Astrocyte of the spinal cord (primary cell): Measurements from ENCODE around the gene MSI2.

Experiments used
- DNase-seq: peaks from one replicate; pipeline ENCODE4 v3.0.0; 2011; ENCODE audit warnings: low read depth, low spot score
- H3K4me3 ChIP-seq: 2 replicates; pipeline ENCODE4 v1.5.1; 2011; ENCODE audit warnings: low read depth, mild to moderate bottlenecking, low read length, moderate library complexity
- in situ Hi-C: cut with HindIII; loops from 2 replicates; pipeline ENCODE4 v1.10.0; 2017; ENCODE audit warnings: low sequenced_read_pairs
- TF ChIP-seq, protein P1 (sequence below): IDR thresholded peaks from 2 replicates; pipeline ENCODE4 v1.5.1; 2012; ENCODE audit warnings: low read depth, mild to moderate bottlenecking, low read length, inconsistent platforms

MSI2 gene

DNA sequence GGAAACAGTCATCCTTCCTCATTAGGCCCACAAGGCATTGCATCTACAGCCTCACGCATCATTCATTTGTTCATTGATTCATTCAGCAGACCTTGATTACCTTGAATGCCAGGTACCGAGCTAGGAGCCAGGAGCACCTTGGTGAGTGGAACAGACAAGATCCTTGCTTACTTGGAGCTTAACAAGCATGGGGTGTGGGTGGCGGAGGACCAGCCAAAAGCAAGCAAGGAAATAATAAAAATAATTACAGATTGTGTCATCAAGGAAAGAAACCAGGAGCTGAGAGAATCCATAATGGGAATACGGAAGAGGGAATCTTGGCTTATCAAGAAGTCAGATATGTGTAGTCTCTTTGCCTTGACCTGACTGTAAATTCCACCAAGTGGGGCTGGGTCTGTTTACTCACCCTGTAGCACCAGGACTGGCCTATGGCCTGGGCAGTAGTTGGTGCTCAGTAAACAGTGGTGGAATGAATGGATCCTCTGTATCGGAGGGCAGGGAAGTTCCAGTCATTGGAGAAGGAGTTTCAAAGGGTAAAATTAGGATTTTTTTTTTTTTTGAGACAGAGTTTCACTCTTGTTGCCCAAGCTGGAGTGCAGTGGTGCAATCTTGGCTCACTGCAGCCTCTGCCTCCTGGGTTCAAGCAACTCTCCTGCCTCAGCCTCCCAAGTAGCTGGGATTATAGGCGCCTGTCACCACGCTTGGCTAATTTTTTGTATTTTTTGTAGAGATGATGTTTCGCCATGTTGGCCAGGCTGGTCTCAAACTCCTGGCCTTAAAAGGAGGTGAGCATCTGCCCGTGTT, 157.7 kb downstream of the MSI2 start:
- DNase-seq: no peak
- TF ChIP-seq, protein P1, sequence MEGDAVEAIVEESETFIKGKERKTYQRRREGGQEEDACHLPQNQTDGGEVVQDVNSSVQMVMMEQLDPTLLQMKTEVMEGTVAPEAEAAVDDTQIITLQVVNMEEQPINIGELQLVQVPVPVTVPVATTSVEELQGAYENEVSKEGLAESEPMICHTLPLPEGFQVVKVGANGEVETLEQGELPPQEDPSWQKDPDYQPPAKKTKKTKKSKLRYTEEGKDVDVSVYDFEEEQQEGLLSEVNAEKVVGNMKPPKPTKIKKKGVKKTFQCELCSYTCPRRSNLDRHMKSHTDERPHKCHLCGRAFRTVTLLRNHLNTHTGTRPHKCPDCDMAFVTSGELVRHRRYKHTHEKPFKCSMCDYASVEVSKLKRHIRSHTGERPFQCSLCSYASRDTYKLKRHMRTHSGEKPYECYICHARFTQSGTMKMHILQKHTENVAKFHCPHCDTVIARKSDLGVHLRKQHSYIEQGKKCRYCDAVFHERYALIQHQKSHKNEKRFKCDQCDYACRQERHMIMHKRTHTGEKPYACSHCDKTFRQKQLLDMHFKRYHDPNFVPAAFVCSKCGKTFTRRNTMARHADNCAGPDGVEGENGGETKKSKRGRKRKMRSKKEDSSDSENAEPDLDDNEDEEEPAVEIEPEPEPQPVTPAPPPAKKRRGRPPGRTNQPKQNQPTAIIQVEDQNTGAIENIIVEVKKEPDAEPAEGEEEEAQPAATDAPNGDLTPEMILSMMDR: no peak
- in situ Hi-C loops: no loop called here
- no peak overlapping the region for H3K4me3 ChIP-seq

GRCh38 chr17:57415751-57416207, 159.5 kb downstream of the MSI2 start:
- peak; percentile 21 for DNase-seq
- in situ Hi-C loops: no loop called here
- no peak overlapping the region for H3K4me3 ChIP-seq
- TF ChIP-seq, protein P1: no peak

GRCh38 chr17:57416369-57416768, 160.0 kb downstream of the MSI2 start:
- no peak for DNase-seq
- TF ChIP-seq, protein P1: no peak
- in situ Hi-C loops: no loop called here
- H3K4me3 ChIP-seq: no peak overlapping the region

DNA sequence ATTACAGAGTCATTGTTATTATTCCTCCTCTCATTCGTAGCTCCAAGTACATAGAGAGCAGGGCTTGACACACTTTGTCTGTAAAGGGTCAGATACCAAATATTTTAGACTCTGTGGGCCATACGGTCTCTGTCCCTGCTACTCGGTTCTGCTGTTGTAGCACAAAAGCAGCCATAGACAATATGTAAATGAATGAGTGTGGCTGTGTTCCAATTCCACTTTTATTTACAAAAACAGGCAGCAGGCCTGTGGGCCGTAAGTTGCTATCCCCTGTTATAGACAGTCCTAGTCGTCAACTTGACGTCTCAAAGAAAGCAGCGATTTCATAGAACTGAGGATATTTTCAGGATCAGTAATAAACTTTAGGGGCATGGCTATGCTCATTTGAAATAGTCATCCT, 161.6 kb downstream of the MSI2 start:
- no peak for DNase-seq
- in situ Hi-C loops: no loop called here
- H3K4me3 ChIP-seq: no peak overlapping the region
- TF ChIP-seq, protein P1: no peak

- DNase-seq: no peak
- TF ChIP-seq, protein P1: no peak
- in situ Hi-C loops: no loop called here
- H3K4me3 ChIP-seq: no peak overlapping the region
These were observed 162.3 kb downstream of the MSI2 start for GRCh38 chr17:57418463-57419246.

DNA sequence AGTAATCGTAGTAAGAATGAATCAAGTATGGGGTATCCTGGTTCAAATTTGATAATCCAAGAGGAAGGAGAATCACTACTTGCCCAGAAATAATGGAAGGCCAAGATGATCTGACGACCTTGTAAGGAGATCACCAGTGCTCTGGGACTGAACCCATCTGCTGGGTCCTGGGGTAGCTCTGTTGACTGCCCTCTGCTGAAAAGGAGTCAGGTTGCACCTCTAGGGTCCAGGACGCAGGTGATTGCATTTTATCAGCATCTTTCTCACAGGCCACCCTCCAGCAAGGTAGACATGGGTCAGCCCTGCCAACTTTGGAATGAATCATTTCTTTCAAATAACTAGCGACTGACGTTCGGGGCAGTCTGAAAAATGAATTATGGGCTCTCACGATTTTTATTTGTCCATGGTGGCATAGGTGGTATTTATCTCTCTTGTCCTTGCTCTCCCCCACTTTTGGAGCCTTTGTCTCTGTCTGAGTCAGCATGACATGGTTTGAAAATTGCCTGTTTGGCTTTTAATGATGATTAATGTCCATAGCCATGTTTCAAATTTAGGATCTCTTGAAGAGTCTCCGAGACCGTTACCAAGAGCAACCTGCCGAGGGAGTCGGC, 163.7 kb downstream of the MSI2 start:
- no peak for DNase-seq
- TF ChIP-seq, protein P1: no peak
- in situ Hi-C loops: no loop called here
- H3K4me3 ChIP-seq: no peak overlapping the region
